CD8-positive, alpha-beta memory T cell (primary cell): ENCODE measurements around the gene ARL17A. TPM values are rescaled to one million over a fixed set of nuclear protein-coding genes. Genes with fewer than 3 reads are reported as not detected.
"Not testable (repeated sequence)": the region's sequence is repeated elsewhere in the genome, so short reads cannot be mapped to it uniquely, and the experiment has no call there.

Experiments used
- CTCF ChIA-PET: fragments of 350-600 bp; sonication (Branson Sonifier 250); formaldehyde crosslinking; loops from one replicate; lab custom pipeline; 2021; ENCODE audit warnings: antibody characterized with exemption; lab: Charles Lee
- POLR2A ChIA-PET: fragments of 350-600 bp; sonication (Branson Sonifier 250); formaldehyde crosslinking; loops from one replicate; lab custom pipeline; 2021; ENCODE audit warnings: antibody characterized with exemption; lab: Charles Lee
- DNase-seq, 5 donors: peaks; one replicate each; pipeline versions ENCODE4 v3.0.0 to v3.0.0-alpha.2; 2020 to 2022; ENCODE audit warnings: mixed read lengths in 1 of 5
- H3K27ac ChIP-seq: one replicate; pipeline ENCODE4 v1.7.0; 2013; ENCODE audit warnings: low read depth, mild to moderate bottlenecking, low read length, moderate library complexity
- H3K27me3 ChIP-seq: 2 replicates; pipeline ENCODE4 v1.7.0; 2013; ENCODE audit warnings: low read length, mild to moderate bottlenecking; ENCODE audit not compliant: insufficient read depth, poor library complexity, severe bottlenecking
- H3K36me3 ChIP-seq: 2 replicates; pipeline ENCODE4 v1.7.0; 2013; ENCODE audit warnings: mild to moderate bottlenecking, low read length, moderate library complexity; ENCODE audit not compliant: insufficient read depth
- H3K4me1 ChIP-seq: 2 replicates; pipeline ENCODE4 v1.7.0; 2013; ENCODE audit warnings: mild to moderate bottlenecking, low read length, moderate library complexity; ENCODE audit not compliant: insufficient read depth
- H3K4me3 ChIP-seq: 2 replicates; pipeline ENCODE4 v1.7.0; 2013; ENCODE audit warnings: mild to moderate bottlenecking, low read length
- H3K9me3 ChIP-seq: 2 replicates; pipeline ENCODE4 v1.7.0; 2013; ENCODE audit warnings: mild to moderate bottlenecking, low read length
- H3K27ac Mint-ChIP-seq, 8 donors: one replicate each; pipeline ENCODE4 v1.8.0; 2020 to 2021; ENCODE audit warnings: mixed read lengths in 8 of 8, mild to moderate bottlenecking in 6 of 8, inconsistent platforms in 3 of 8, moderate library complexity in 3 of 8
- H3K27me3 Mint-ChIP-seq, 2 donors: one replicate each; pipeline ENCODE4 v1.8.0; 2020 to 2021; ENCODE audit warnings: mixed read lengths in 2 of 2, mild to moderate bottlenecking in 1 of 2, moderate library complexity in 1 of 2
- H3K36me3 Mint-ChIP-seq, 3 donors: one replicate each; pipeline ENCODE4 v1.8.0; 2020 to 2021; ENCODE audit warnings: mixed read lengths in 3 of 3, inconsistent platforms in 1 of 3, mild to moderate bottlenecking in 1 of 3
- H3K4me1 Mint-ChIP-seq, 3 donors: one replicate each; pipeline ENCODE4 v1.8.0; 2020 to 2021; ENCODE audit warnings: mixed read lengths in 3 of 3, inconsistent platforms in 1 of 3, mild to moderate bottlenecking in 1 of 3
- H3K4me3 Mint-ChIP-seq, 7 donors: one replicate each; pipeline ENCODE4 v1.8.0; 2020 to 2021; ENCODE audit warnings: mixed read lengths in 7 of 7, mild to moderate bottlenecking in 6 of 7, moderate library complexity in 4 of 7, inconsistent platforms in 2 of 7
- H3K9me3 Mint-ChIP-seq, 5 donors: one replicate each; pipeline ENCODE4 v1.8.0; 2020 to 2022; ENCODE audit warnings: mixed read lengths in 5 of 5, mild to moderate bottlenecking in 3 of 5, moderate library complexity in 2 of 5, inconsistent platforms in 1 of 5
- polyA plus RNA-seq: library from polyadenylated mRNA; unstranded; fragments of 300-500 nt; fragmentation: Illumina TruSeq; gene quantifications from one replicate; pipeline ENCODE4 v1.2.3, GENCODE V29; 2021
- total RNA-seq, 2 experiments: library from RNA; stranded (reverse); gene quantifications; one replicate each; pipeline ENCODE4 v1.2.3, GENCODE V29; 2021

The ARL17A gene
- total and polyA plus RNA-seq, 3 experiments from 2014 or later, result 8.8 to 10.1 (median 9.6) TPM

GRCh38 chr17:46611304-46611703 is 31.8 kb upstream of the ARL17A start:
- H3K36me3 Mint-ChIP-seq, H3K4me1 ChIP-seq, H3K4me1 Mint-ChIP-seq, POLR2A ChIA-PET, H3K4me3 Mint-ChIP-seq, H3K27ac ChIP-seq, H3K4me3 ChIP-seq, H3K27ac Mint-ChIP-seq, DNase-seq, H3K9me3 ChIP-seq, CTCF ChIA-PET, H3K27me3 Mint-ChIP-seq, H3K36me3 ChIP-seq, H3K9me3 Mint-ChIP-seq, H3K27me3 ChIP-seq: not testable (repeated sequence)

GRCh38 chr17:46603125-46603524 is 23.6 kb upstream of the ARL17A start:
- H3K9me3 Mint-ChIP-seq, H3K4me3 ChIP-seq, H3K27ac Mint-ChIP-seq, H3K27me3 ChIP-seq, CTCF ChIA-PET, H3K36me3 ChIP-seq, DNase-seq, H3K36me3 Mint-ChIP-seq, H3K4me1 ChIP-seq, POLR2A ChIA-PET, H3K4me1 Mint-ChIP-seq, H3K27ac ChIP-seq, H3K4me3 Mint-ChIP-seq, H3K9me3 ChIP-seq, H3K27me3 Mint-ChIP-seq: not testable (repeated sequence)

GRCh38 chr17:46600767-46601166 is 21.3 kb upstream of the ARL17A start:
- H3K4me3 Mint-ChIP-seq, H3K36me3 Mint-ChIP-seq, H3K27me3 Mint-ChIP-seq, POLR2A ChIA-PET, DNase-seq, H3K9me3 ChIP-seq, CTCF ChIA-PET, H3K36me3 ChIP-seq, H3K4me3 ChIP-seq, H3K4me1 ChIP-seq, H3K27me3 ChIP-seq, H3K27ac Mint-ChIP-seq, H3K27ac ChIP-seq, H3K9me3 Mint-ChIP-seq, H3K4me1 Mint-ChIP-seq: not testable (repeated sequence)

GRCh38 chr17:46598344-46598931 is 18.9 kb upstream of the ARL17A start:
- H3K27me3 Mint-ChIP-seq, H3K36me3 ChIP-seq, H3K4me3 Mint-ChIP-seq, H3K4me3 ChIP-seq, DNase-seq, H3K36me3 Mint-ChIP-seq, H3K4me1 Mint-ChIP-seq, POLR2A ChIA-PET, H3K27ac ChIP-seq, H3K27me3 ChIP-seq, H3K9me3 Mint-ChIP-seq, H3K4me1 ChIP-seq, H3K9me3 ChIP-seq, CTCF ChIA-PET, H3K27ac Mint-ChIP-seq: not testable (repeated sequence)

GRCh38 chr17:46591332-46591731 is 11.8 kb upstream of the ARL17A start:
- CTCF ChIA-PET, H3K27me3 ChIP-seq, DNase-seq, H3K9me3 ChIP-seq, H3K27ac Mint-ChIP-seq, H3K9me3 Mint-ChIP-seq, H3K4me1 Mint-ChIP-seq, H3K4me1 ChIP-seq, H3K4me3 ChIP-seq, H3K27ac ChIP-seq, POLR2A ChIA-PET, H3K27me3 Mint-ChIP-seq, H3K36me3 Mint-ChIP-seq, H3K36me3 ChIP-seq, H3K4me3 Mint-ChIP-seq: not testable (repeated sequence)

- DNase-seq, H3K4me1 Mint-ChIP-seq, H3K27ac Mint-ChIP-seq, H3K36me3 Mint-ChIP-seq, H3K27me3 Mint-ChIP-seq, H3K9me3 ChIP-seq, H3K36me3 ChIP-seq, H3K9me3 Mint-ChIP-seq, H3K4me3 Mint-ChIP-seq, H3K4me1 ChIP-seq, H3K27ac ChIP-seq, H3K27me3 ChIP-seq, CTCF ChIA-PET, H3K4me3 ChIP-seq, POLR2A ChIA-PET: not testable (repeated sequence)
These were observed 11.0 kb upstream of the ARL17A start, which contains the start of gene NSF for GRCh38 chr17:46590157-46591146. Gene NSF, plus strand, starts transcription at chr17:46590669. Its CDS starts 107 bp downstream, at chr17:46590776.

GRCh38 chr17:46585444-46585843 is 6.0 kb upstream of the ARL17A start:
- H3K36me3 Mint-ChIP-seq, H3K36me3 ChIP-seq, H3K4me3 ChIP-seq, H3K27me3 Mint-ChIP-seq, H3K4me3 Mint-ChIP-seq, H3K27ac Mint-ChIP-seq, POLR2A ChIA-PET, DNase-seq, H3K27me3 ChIP-seq, H3K9me3 Mint-ChIP-seq, H3K4me1 Mint-ChIP-seq, H3K9me3 ChIP-seq, H3K27ac ChIP-seq, H3K4me1 ChIP-seq, CTCF ChIA-PET: not testable (repeated sequence)

- H3K27ac Mint-ChIP-seq, result peak overlapping the region in 1 of 8 donors; percentile 79
- H3K4me3 ChIP-seq, H3K9me3 Mint-ChIP-seq, H3K36me3 Mint-ChIP-seq, H3K4me1 ChIP-seq, POLR2A ChIA-PET, H3K27me3 Mint-ChIP-seq, H3K27me3 ChIP-seq, H3K36me3 ChIP-seq, CTCF ChIA-PET, H3K4me1 Mint-ChIP-seq, H3K27ac ChIP-seq, H3K9me3 ChIP-seq: not testable (repeated sequence)
- DNase-seq, result peak in 1 of 5 donors; percentile 11
- peak overlapping the region in 5 of 7 donors; percentile 32 to 66 (median 53) for H3K4me3 Mint-ChIP-seq
These were observed 591 bp upstream of the ARL17A start for GRCh38 chr17:46580082-46580481.
